ENCODE results near the gene LIN37. TPM values are rescaled to one million over a fixed set of nuclear protein-coding genes. Genes with fewer than 3 reads are reported as not detected.

The LIN37 gene
- total RNA-seq, 4 donors from 2014 or later = 5.7 to 13.4 (median 9.5) TPM

GRCh38 chr19:35781650-35782049 lies 33.3 kb downstream of the LIN37 start:
- Histone ChIP-seq H3K4me1 (peaks cover 0 to under 1% (median 0%) of the 10 kb centered on the region in 3 donors), H3K27ac (no peak overlapping the region), H3K27me3 (no peaks in the 10 kb centered on the region), H3K9me3 (no peaks in the 10 kb centered on the region), H3K4me3 (no peak overlapping the region), H3K36me3 (peaks cover 0 to 65% (median 0%) of the 10 kb centered on the region in 3 donors)
- WGBS, 2 donors = 85 to 93% methylated on average over 6 to 8 of the region's 9 CpGs
- DNase-seq = no peak
- intact Hi-C loops (cut with DNase I) = no loop called here
- TF ChIP-seq POLR2A (IDR thresholded peaks at IDR 0.05) = no peak
- no peak for TF ChIP-seq CTCF (IDR thresholded peaks at IDR 0.05)

- Histone ChIP-seq H3K9me3 (no peaks in the 10 kb centered on the region), H3K27ac (no peak overlapping the region), H3K4me3 (no peak overlapping the region), H3K27me3 (no peaks in the 10 kb centered on the region), H3K4me1 (no peaks in the 10 kb centered on the region), H3K36me3 (peaks cover 0 to 73% (median 0%) of the 10 kb centered on the region in 3 donors)
- intact Hi-C loops (cut with DNase I) = no loop called here
- TF ChIP-seq CTCF (IDR thresholded peaks at IDR 0.05) = no peak
- no peak for TF ChIP-seq POLR2A (IDR thresholded peaks at IDR 0.05)
- WGBS, 2 donors = 91 to 95% methylated on average over 4 to 8 of the region's 12 CpGs
- DNase-seq = no peak
Observed at GRCh38 chr19:35782589-35782988, 34.2 kb downstream of the LIN37 start.

- Histone ChIP-seq H3K4me1 (no peaks in the 10 kb centered on the region), H3K4me3 (no peak overlapping the region), H3K9me3 (no peaks in the 10 kb centered on the region), H3K36me3 (peaks cover 0 to 62% (median 0%) of the 10 kb centered on the region in 3 donors), H3K27me3 (no peaks in the 10 kb centered on the region), H3K27ac (no peak overlapping the region)
- no peak for DNase-seq
- TF ChIP-seq CTCF (IDR thresholded peaks at IDR 0.05) = no peak
- TF ChIP-seq POLR2A (IDR thresholded peaks at IDR 0.05) = no peak
- intact Hi-C loops (cut with DNase I) = no loop called here
- 82 to 84% methylated on average over 18 to 20 of the region's 28 CpGs for WGBS, 2 donors
Observed at GRCh38 chr19:35783469-35784434, 35.4 kb downstream of the LIN37 start.

GRCh38 chr19:35784503-35785338 lies 36.3 kb downstream of the LIN37 start:
- DNase-seq = no peak
- Histone ChIP-seq H3K4me1 (no peaks in the 10 kb centered on the region), H3K27ac (no peak overlapping the region), H3K36me3 (peaks cover 0 to 59% (median 0%) of the 10 kb centered on the region in 3 donors), H3K4me3 (no peak overlapping the region), H3K27me3 (no peaks in the 10 kb centered on the region), H3K9me3 (no peaks in the 10 kb centered on the region)
- intact Hi-C loops (cut with DNase I) = no loop called here
- TF ChIP-seq CTCF (IDR thresholded peaks at IDR 0.05) = no peak
- no peak for TF ChIP-seq POLR2A (IDR thresholded peaks at IDR 0.05)
- 66 to 93% methylated on average over 4 to 13 of the region's 45 CpGs for WGBS, 2 donors

GRCh38 chr19:35785339-35785627 lies 36.9 kb downstream of the LIN37 start:
- Histone ChIP-seq H3K27me3 (no peaks in the 10 kb centered on the region), H3K9me3 (no peaks in the 10 kb centered on the region), H3K27ac (no peak overlapping the region), H3K4me1 (no peaks in the 10 kb centered on the region), H3K36me3 (peaks cover 0 to 53% (median 0%) of the 10 kb centered on the region in 3 donors), H3K4me3 (no peak overlapping the region)
- WGBS, 2 donors = 89% methylated on average over 8 of the region's 10 CpGs; no CpG with 5 or more reads in 1 of the 2 donors
- intact Hi-C loops (cut with DNase I) = no loop called here
- no peak for DNase-seq
- TF ChIP-seq CTCF (IDR thresholded peaks at IDR 0.05) (no peak), POLR2A (IDR thresholded peaks at IDR 0.05) (no peak)
